K562 (cell line): ENCODE measurements around the gene CD68. TPM values are rescaled to one million over a fixed set of nuclear protein-coding genes. Genes with fewer than 3 reads are reported as not detected.
A peak's percentile ranks its signal among the peaks of the same experiment; 100 is the strongest.

Experiments
- ATAC-seq: fragments of 200-7000 bp; cut with Tn5 transposase; 3 replicates; pipeline ENCODE4 v1.9.1; 2020; ENCODE audit warnings: moderate library complexity
- BruUV-seq: library from RNA; stranded (reverse); fragments of 400-500 nt; replicated peaks from 2 replicates; lab custom pipeline; 2021; lab: Mats Ljungman, UMichigan
- CTCF ChIA-PET: fragments of 300-600 bp; formaldehyde crosslinking; extraction: SDS; loops from one replicate; lab custom pipeline; 2021; ENCODE audit warnings: low intra/inter-chr PET ratio; lab: Yijun Ruan, JAX
- POLR2A ChIA-PET: fragments of 300-600, 350-650 bp; sonication (Branson Sonifier 250); formaldehyde crosslinking; extraction: SDS; loops from one replicate; lab custom pipeline; 2021; ENCODE audit warnings: antibody characterized with exemption, inconsistent platforms; lab: Yijun Ruan, JAX
- DNase-seq, 4 experiments: peaks; one replicate each; pipeline versions ENCODE4 v3.0.0 to v3.0.0-alpha.2; 2011 to 2018; ENCODE audit warnings: low spot score in 3 of 4, mixed read lengths in 3 of 4; ENCODE audit errors: extremely low read depth in 1 of 4
- FAIRE-seq: peaks from 2 replicates; lab custom pipeline; 2011; peaks lifted over from hg19 to GRCh38; lab: Jason Lieb, UNC
- H2AFZ ChIP-seq: 2 replicates; pipeline ENCODE4 v1.6.0; 2011; ENCODE audit warnings: low read depth, low read length, control low read depth, inconsistent platforms
- H3K27ac ChIP-seq: fragments of 200-600 bp; 3 replicates; pipeline ENCODE4 v1.8.0; 2011; ENCODE audit warnings: low read depth, mild to moderate bottlenecking, control low read depth, inconsistent platforms, low read length, moderate library complexity, mixed read lengths; ENCODE audit errors: extremely low read depth
- H3K27me3 ChIP-seq, 2 experiments: fragments of 300-600 bp in 1 of 2; 2 replicates in 1 of 2; 3 replicates in 1 of 2; pipeline versions ENCODE4 v1.6.0 to v1.8.0; 2011; ENCODE audit warnings: inconsistent platforms in 2 of 2, low read length in 2 of 2, mild to moderate bottlenecking in 1 of 2, mixed read lengths in 1 of 2, moderate library complexity in 1 of 2; ENCODE audit not compliant: control insufficient read depth in 2 of 2, insufficient read depth in 2 of 2
- H3K36me3 ChIP-seq: fragments of 300-600 bp; 3 replicates; pipeline ENCODE4 v1.8.0; 2011; ENCODE audit warnings: mild to moderate bottlenecking, low read length, inconsistent platforms; ENCODE audit not compliant: control insufficient read depth, insufficient read depth
- H3K4me1 ChIP-seq, 2 experiments: fragments of 200-600 bp in 1 of 2; replicated peaks in 1 of 2; 2 replicates in 1 of 2; 3 replicates in 1 of 2; pipeline versions ENCODE4 v1.5.1 to v1.8.0; 2011; ENCODE audit warnings: inconsistent platforms in 2 of 2, low read length in 2 of 2, mild to moderate bottlenecking in 1 of 2, mixed read lengths in 1 of 2, moderate library complexity in 1 of 2; ENCODE audit not compliant: control insufficient read depth in 2 of 2, insufficient read depth in 2 of 2
- H3K4me2 ChIP-seq: 2 replicates; pipeline ENCODE4 v1.6.1; 2011; ENCODE audit warnings: low read length, control low read depth, inconsistent platforms, mixed read lengths; ENCODE audit not compliant: insufficient read depth
- H3K4me3 ChIP-seq: fragments of 200-600 bp; sonication (generic), shearing (Covaris generic); 2 replicates; pipeline ENCODE4 v1.5.1; 2016; ENCODE audit warnings: control low read depth, inconsistent platforms
- H3K79me2 ChIP-seq: fragments of 200-600 bp; 3 replicates; pipeline ENCODE4 v1.8.0; 2011; ENCODE audit warnings: low read length, inconsistent platforms; ENCODE audit not compliant: control insufficient read depth, insufficient read depth
- H3K9ac ChIP-seq, 2 experiments: 2 replicates each; pipeline versions ENCODE4 v1.6.0 to v1.6.1; 2011; ENCODE audit warnings: low read depth in 2 of 2, low read length in 2 of 2, control low read depth in 1 of 2, inconsistent platforms in 1 of 2, mild to moderate bottlenecking in 1 of 2, mixed read lengths in 1 of 2; ENCODE audit not compliant: insufficient read depth in 1 of 2
- H3K9me1 ChIP-seq: one replicate; pipeline ENCODE4 v1.6.0; 2011; ENCODE audit warnings: inconsistent platforms, mild to moderate bottlenecking, low read length, moderate library complexity; ENCODE audit not compliant: control insufficient read depth, insufficient read depth
- H3K9me3 ChIP-seq: replicated peaks from 2 replicates; pipeline ENCODE4 v1.5.1; 2011; ENCODE audit warnings: low read depth, low read length, inconsistent platforms; ENCODE audit not compliant: control insufficient read depth, insufficient read depth
- H4K20me1 ChIP-seq: replicated peaks from 2 replicates; pipeline ENCODE4 v1.6.1; 2011; ENCODE audit warnings: low read length, inconsistent platforms, mixed read lengths; ENCODE audit not compliant: control insufficient read depth, insufficient read depth
- ASH1L ChIP-seq: fragments of 450-650 bp; IDR thresholded peaks from 2 replicates; pipeline ENCODE4 v1.6.1; 2018; ENCODE audit warnings: borderline replicate concordance, mild to moderate bottlenecking, low read depth; ENCODE audit not compliant: partially characterized antibody
- CHD1 ChIP-seq: fragments of 200-600 bp; sonication (generic); IDR thresholded peaks from one replicate; pipeline ENCODE4 v1.6.1; 2012; ENCODE audit warnings: mild to moderate bottlenecking, moderate library complexity, low read length, inconsistent platforms
- GTF2B ChIP-seq: IDR thresholded peaks from 2 replicates; pipeline ENCODE4 v1.6.1; 2011; ENCODE audit not compliant: insufficient read length; ENCODE audit errors: extremely low read depth
- GTF2F1 ChIP-seq: IDR thresholded peaks from 2 replicates; pipeline ENCODE4 v1.6.1; 2011; ENCODE audit warnings: low read depth, low read length, improper control_type of control experiment
- MAFF ChIP-seq: IDR thresholded peaks from 2 replicates; pipeline ENCODE4 v1.6.1; 2012; ENCODE audit warnings: low read length, improper control_type of control experiment
- RNF2 ChIP-seq: sonication (generic); IDR thresholded peaks from 2 replicates; pipeline ENCODE4 v1.6.1; 2016
- SRSF1 ChIP-seq: fragments of 200-400 bp; formaldehyde crosslinking; IDR thresholded peaks from 2 replicates; pipeline ENCODE4 v1.6.1; 2017; ENCODE audit warnings: mild to moderate bottlenecking, low read depth, low read length, moderate library complexity
- ZFP1 ChIP-seq: fragments of 450-650 bp; formaldehyde crosslinking; IDR thresholded peaks from 2 replicates; pipeline ENCODE4 v1.4.0; 2020; ENCODE audit warnings: mild to moderate bottlenecking, mixed read lengths
- ZNF764 ChIP-seq: fragments of 250-450 bp; sonication (Bioruptor Pico); IDR thresholded peaks from 2 replicates; pipeline ENCODE4 v1.4.0; 2020; ENCODE audit warnings: low read depth, mild to moderate bottlenecking, moderate library complexity
- ZZZ3 ChIP-seq: fragments of 450-650 bp; IDR thresholded peaks from 2 replicates; pipeline ENCODE4 v1.6.1; 2016; ENCODE audit warnings: antibody characterized with exemption, mild to moderate bottlenecking, moderate library complexity
- WGBS: fragments of 100-300 bp; shearing (Covaris generic); methylation state at CpG from one replicate; pipeline ENCODE4 v1.1.6; 2016; ENCODE audit warnings: low coverage, mixed read lengths; ENCODE audit not compliant: insufficient coverage; ENCODE audit errors: missing lambda C conversion rate; 5-methylcytosine and 5-hydroxymethylcytosine counted together
- in situ Hi-C: fragments of 300-500 bp; cut with MboI; formaldehyde crosslinking; loops from 4 replicates; pipeline ENCODE4 v1.15.0; 2018; ENCODE audit warnings: inconsistent platforms, mixed read lengths
- intact Hi-C: fragments of 100-400 bp; cut with micrococcal nuclease; formaldehyde crosslinking; loops from 2 replicates; pipeline ENCODE4 v1.14.2; 2022
- polyA plus RNA-seq, 8 experiments: library from polyadenylated mRNA; depleted of rRNA in 4 of 8; stranded (reverse) in 5 of 8; unstranded in 3 of 8; fragments of >200 nt; fragmentation: Nextera tagmentation in 2 of 8; fragmentation: Illumina TruSeq in 1 of 8; extraction: Ambion mirVana in 2 of 8; extraction: Trizol in 1 of 8; gene quantifications; 2 replicates each; pipeline versions ENCODE4 v1.2.1 to v1.2.3, GENCODE V29; 2011 to 2014; ENCODE audit warnings: inconsistent platforms in 1 of 8, missing spikeins in 1 of 8
- total RNA-seq, 7 experiments: library from RNA; depleted of rRNA in 6 of 7; stranded (reverse); fragments of >200 nt in 6 of 7; fragmentation: Illumina TruSeq in 2 of 7; extraction: Trizol in 2 of 7; gene quantifications; 2 replicates each; pipeline versions ENCODE4 v1.2.1 to v1.2.3, GENCODE V29; 2011 to 2021; ENCODE audit warnings: low replicate concordance in 1 of 7

The CD68 gene
- total and polyA plus RNA-seq, 9 of the 15 experiments (the other 6 are each of a cell fraction or from before 2014, with no cell fraction given), result 28.2 to 89.8 (median 37.7) TPM

- intact Hi-C loops, result no loop called here
- no peak overlapping the region for H3K4me3 ChIP-seq
- no peaks in the 10 kb centered on the region for H3K36me3 ChIP-seq
- H3K9me3 ChIP-seq, result no peaks in the 10 kb centered on the region
- in situ Hi-C loops, result loop anchor here (10.0 to 25.0 kb wide), 2 partner anchors 202 to 519 kb away; partner anchors contain the start of genes KCTD11, SLC16A11, SLC16A13 and TMEM95
- H4K20me1 ChIP-seq, result no peaks in the 10 kb centered on the region
- CTCF ChIA-PET, result no interaction called here
- peak overlapping the region in 1 of 2 experiments; percentile 20; a peak in 1 of 4 replicates for H3K9ac ChIP-seq
- H3K27ac ChIP-seq, result no peak overlapping the region
- POLR2A ChIA-PET, result interaction anchor here (0.6 to 1.2 kb wide), 3 partner anchors 18 to 117 kb away, joined by 3 read pairs; no protein-coding TSS in a partner anchor
- no peak overlapping the region for H3K4me2 ChIP-seq
- no TSS peak for BruUV-seq
- no peak for ATAC-seq
- peaks cover 10 to 44% of the 10 kb centered on the region in 2 experiments; a peak in 4 of 5 replicates for H3K4me1 ChIP-seq
- TF ChIP-seq ZNF764 (CRISPR knock-in tag) (no peak), ZZZ3 (no peak), MAFF (no peak), RNF2 (no peak), SRSF1 (no peak), ASH1L (no peak), GTF2F1 (no peak), GTF2B (no peak), ZFP1 (CRISPR knock-in tag) (no peak), CHD1 (no peak)
- H2AFZ ChIP-seq, result no peak overlapping the region
- no peaks in the 10 kb centered on the region for H3K27me3 ChIP-seq
- H3K9me1 ChIP-seq, result no peaks in the 10 kb centered on the region
- 29% methylated on average over 8 of the region's 12 CpGs for WGBS
- no peak for FAIRE-seq
- DNase-seq, result no peak
- peaks cover 5% of the 10 kb centered on the region; the same call in 2 of the 3 replicates for H3K79me2 ChIP-seq
Observed at GRCh38 chr17:7556627-7557026, 22.8 kb upstream of the CD68 start.
